Activated T-helper 17 cell treated with anti-CD3 and anti-CD28 coated beads, Interleukin-2, amount 50 U/mL, for 72 hours (primary cell): ENCODE data around the gene NAA38. TPM values are rescaled to one million over a fixed set of nuclear protein-coding genes. Genes with fewer than 3 reads are reported as not detected.

Experiments used
- ATAC-seq: fragments of 150-1000 bp; cut with Tn5 transposase; replicated peaks from 2 replicates; pipeline ENCODE4 v1.10.0; 2021; ENCODE audit warnings: mild to moderate bottlenecking, moderate library complexity
- H3K27ac Mint-ChIP-seq: one replicate; pipeline ENCODE4 v1.8.0; 2022; ENCODE audit warnings: mixed read lengths
- H3K27me3 Mint-ChIP-seq: one replicate; pipeline ENCODE4 v1.8.0; 2022; ENCODE audit warnings: mixed read lengths
- H3K36me3 Mint-ChIP-seq: one replicate; pipeline ENCODE4 v1.8.0; 2022; ENCODE audit warnings: low read depth, mild to moderate bottlenecking, mixed read lengths
- H3K4me1 Mint-ChIP-seq: one replicate; pipeline ENCODE4 v1.8.0; 2022; ENCODE audit warnings: mixed read lengths
- H3K4me3 Mint-ChIP-seq: one replicate; pipeline ENCODE4 v1.8.0; 2022; ENCODE audit warnings: mild to moderate bottlenecking, mixed read lengths
- H3K9me3 Mint-ChIP-seq: one replicate; pipeline ENCODE4 v1.8.0; 2022; ENCODE audit warnings: mixed read lengths
- total RNA-seq, 2 donors: library from RNA; stranded (reverse); gene quantifications; one replicate each; pipeline ENCODE4 v1.2.3, GENCODE V29; 2022

The NAA38 gene
- 100 to 1,000 TPM in 1 of 2 donors, 10 to 100 TPM in 1; 61.3 to 111 TPM for total RNA-seq

- H3K27me3 Mint-ChIP-seq, result no peaks in the 10 kb centered on the region
- ATAC-seq, result peak; percentile 91
- H3K36me3 Mint-ChIP-seq, result peaks cover 11% of the 10 kb centered on the region
Observed at GRCh38 chr17:7856811-7857712, at the start of gene NAA38. Gene NAA38 (minus strand): TSS chr17:7857559. CDS start chr17:7857463, 96 bp downstream.

DNA sequence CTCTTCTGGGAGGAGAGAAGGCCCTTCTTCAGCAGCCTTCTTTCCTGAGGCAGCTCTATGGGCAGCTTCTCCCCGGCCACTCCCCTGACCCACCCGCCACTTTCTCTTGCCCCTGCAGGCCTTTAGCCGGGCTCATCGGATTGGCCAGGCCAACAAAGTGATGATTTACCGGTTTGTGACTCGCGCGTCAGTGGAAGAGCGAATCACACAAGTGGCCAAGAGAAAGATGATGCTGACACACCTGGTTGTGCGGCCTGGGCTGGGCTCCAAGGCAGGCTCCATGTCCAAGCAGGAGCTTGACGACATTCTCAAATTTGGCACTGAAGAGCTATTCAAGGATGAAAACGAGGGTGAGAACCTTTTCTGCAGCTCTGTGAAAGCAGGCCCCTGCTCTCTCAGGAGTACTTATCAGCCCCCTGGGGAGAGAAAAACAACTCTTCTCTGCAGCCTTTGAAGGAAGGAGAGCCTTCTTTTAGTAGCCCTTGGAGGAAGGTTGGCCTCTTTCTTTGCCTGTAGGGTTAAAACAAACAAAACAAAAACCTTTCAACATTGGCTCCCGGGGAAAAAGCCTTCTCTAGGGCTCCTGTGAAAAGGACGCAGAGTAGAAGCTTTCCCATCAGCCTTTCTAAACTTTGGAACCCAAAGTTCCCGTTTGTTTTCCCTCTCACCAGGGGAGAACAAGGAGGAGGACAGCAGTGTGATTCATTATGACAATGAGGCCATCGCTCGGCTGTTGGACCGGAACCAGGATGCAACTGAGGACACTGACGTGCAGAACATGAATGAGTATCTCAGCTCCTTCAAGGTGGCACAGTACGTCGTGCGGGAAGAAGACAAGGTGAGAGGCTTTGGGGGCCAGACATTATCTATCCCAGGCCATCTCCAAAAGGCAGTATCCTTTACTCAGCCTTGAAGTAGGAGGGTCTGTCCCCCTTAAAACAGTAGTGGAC lies 46.1 kb upstream of the NAA38 start:
- Mint-ChIP-seq H3K27me3 (no peaks in the 10 kb centered on the region), H3K27ac (peak overlapping the region; percentile 68), H3K9me3 (no peaks in the 10 kb centered on the region), H3K4me3 (no peak overlapping the region), H3K4me1 (peaks cover 4% of the 10 kb centered on the region), H3K36me3 (no peaks in the 10 kb centered on the region)
- ATAC-seq, result no peak

More at GRCh38 chr17:7856811-7857712, at the start of gene NAA38:
- no peak within 1 kb of the TSS for H3K4me3 Mint-ChIP-seq
- H3K4me1 Mint-ChIP-seq, result peaks cover 18% of the 10 kb centered on the region
- no peaks in the 10 kb centered on the region for H3K9me3 Mint-ChIP-seq
- H3K27ac Mint-ChIP-seq, result no peak within 1 kb of the TSS

- ATAC-seq, result peak; percentile 96
- no peaks in the 10 kb centered on the region for H3K27me3 Mint-ChIP-seq
- H3K9me3 Mint-ChIP-seq, result no peaks in the 10 kb centered on the region
- peaks cover 22% of the 10 kb centered on the region for H3K4me1 Mint-ChIP-seq
- H3K36me3 Mint-ChIP-seq, result no peaks in the 10 kb centered on the region
- H3K4me3 Mint-ChIP-seq, result peak overlapping the region; percentile 50
- peak overlapping the region; percentile 83 for H3K27ac Mint-ChIP-seq
Observed at GRCh38 chr17:7897773-7898172, 40.4 kb upstream of the NAA38 start.

DNA sequence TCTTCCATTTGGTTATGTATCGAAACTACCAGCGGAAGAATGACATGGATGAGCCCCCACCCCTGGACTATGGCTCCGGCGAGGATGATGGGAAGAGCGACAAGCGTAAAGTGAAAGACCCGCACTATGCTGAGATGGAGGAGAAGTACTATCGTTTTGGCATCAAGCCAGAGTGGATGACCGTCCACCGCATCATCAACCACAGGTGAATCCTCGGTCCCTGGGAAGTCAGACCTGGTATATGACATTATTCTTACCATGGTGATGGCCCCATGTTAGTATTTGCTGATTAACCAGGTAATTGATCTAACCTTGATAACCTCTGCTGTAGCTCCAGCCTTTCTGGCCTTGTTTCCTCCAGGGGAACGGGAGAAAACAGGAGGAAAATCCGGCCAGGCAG lies 39.7 kb upstream of the NAA38 start:
- H3K27ac Mint-ChIP-seq, result peak overlapping the region; percentile 83
- peak; percentile 50 for ATAC-seq
- no peaks in the 10 kb centered on the region for H3K36me3 Mint-ChIP-seq
- peak overlapping the region; percentile 50 for H3K4me3 Mint-ChIP-seq
- H3K9me3 Mint-ChIP-seq, result no peaks in the 10 kb centered on the region
- no peaks in the 10 kb centered on the region for H3K27me3 Mint-ChIP-seq
- H3K4me1 Mint-ChIP-seq, result peaks cover 22% of the 10 kb centered on the region

DNA sequence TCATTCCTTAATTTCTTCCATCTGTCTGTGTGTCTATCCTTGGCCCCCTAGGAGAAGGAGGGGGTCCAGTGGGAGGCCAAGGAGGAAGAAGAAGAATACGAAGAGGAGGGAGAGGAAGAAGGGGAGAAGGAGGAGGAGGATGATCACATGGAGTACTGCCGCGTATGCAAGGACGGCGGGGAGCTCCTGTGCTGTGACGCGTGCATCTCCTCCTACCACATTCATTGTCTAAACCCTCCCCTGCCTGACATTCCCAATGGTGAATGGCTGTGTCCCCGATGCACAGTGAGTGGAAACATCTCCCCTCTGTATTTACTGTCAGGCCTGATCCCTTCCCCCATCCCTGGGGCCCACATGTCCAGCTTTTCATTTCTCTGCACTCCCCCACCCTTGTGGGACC lies 37.5 kb upstream of the NAA38 start:
- Mint-ChIP-seq H3K27me3 (no peaks in the 10 kb centered on the region), H3K4me1 (peaks cover 27% of the 10 kb centered on the region), H3K4me3 (no peak overlapping the region), H3K27ac (peak overlapping the region; percentile 39), H3K36me3 (no peaks in the 10 kb centered on the region), H3K9me3 (no peaks in the 10 kb centered on the region)
- no peak for ATAC-seq

DNA sequence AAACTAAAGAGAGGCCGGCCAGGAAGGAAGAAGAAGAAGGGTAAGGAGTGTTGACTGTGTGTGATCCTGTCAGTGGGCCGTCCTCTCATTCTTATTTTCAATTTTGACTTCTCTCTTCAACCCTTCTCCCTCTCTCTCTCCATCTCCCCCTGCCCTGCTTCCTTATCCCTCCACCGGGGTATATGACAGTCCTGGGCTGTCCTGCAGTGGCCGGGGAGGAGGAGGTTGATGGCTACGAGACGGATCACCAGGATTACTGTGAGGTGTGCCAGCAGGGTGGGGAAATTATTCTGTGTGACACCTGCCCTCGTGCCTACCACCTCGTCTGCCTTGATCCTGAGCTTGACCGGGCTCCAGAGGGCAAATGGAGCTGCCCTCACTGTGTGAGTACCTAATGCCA lies 36.9 kb upstream of the NAA38 start:
- Mint-ChIP-seq H3K36me3 (no peaks in the 10 kb centered on the region), H3K27me3 (no peaks in the 10 kb centered on the region), H3K4me1 (peaks cover 26% of the 10 kb centered on the region), H3K4me3 (no peak overlapping the region), H3K9me3 (no peaks in the 10 kb centered on the region), H3K27ac (peak overlapping the region; percentile 39)
- no peak for ATAC-seq

GRCh38 chr17:7893187-7893880 lies 36.0 kb upstream of the NAA38 start:
- ATAC-seq, result no peak
- no peaks in the 10 kb centered on the region for H3K36me3 Mint-ChIP-seq
- no peak overlapping the region for H3K4me3 Mint-ChIP-seq
- H3K27ac Mint-ChIP-seq, result no peak overlapping the region
- H3K4me1 Mint-ChIP-seq, result peaks cover 26% of the 10 kb centered on the region
- H3K9me3 Mint-ChIP-seq, result no peaks in the 10 kb centered on the region
- no peaks in the 10 kb centered on the region for H3K27me3 Mint-ChIP-seq

GRCh38 chr17:7889166-7889955 lies 32.0 kb upstream of the NAA38 start:
- Mint-ChIP-seq H3K4me1 (peaks cover 10% of the 10 kb centered on the region), H3K36me3 (peaks cover 11% of the 10 kb centered on the region), H3K4me3 (no peak overlapping the region), H3K27ac (no peak overlapping the region), H3K27me3 (no peaks in the 10 kb centered on the region), H3K9me3 (no peaks in the 10 kb centered on the region)
- peak; percentile 5 for ATAC-seq

- Mint-ChIP-seq H3K36me3 (peaks cover 11% of the 10 kb centered on the region), H3K4me1 (peaks cover 10% of the 10 kb centered on the region), H3K4me3 (no peak within 1 kb of the TSS), H3K27me3 (no peaks in the 10 kb centered on the region), H3K27ac (no peak within 1 kb of the TSS), H3K9me3 (no peaks in the 10 kb centered on the region)
- peak; percentile 53 for ATAC-seq
Observed at GRCh38 chr17:7888184-7888920, 31.0 kb upstream of the NAA38 start, which contains the start of gene CHD3. Gene CHD3 (plus strand): TSS chr17:7888789. CDS start chr17:7889001, 212 bp downstream.

GRCh38 chr17:7887482-7888183 lies 30.3 kb upstream of the NAA38 start:
- no peaks in the 10 kb centered on the region for H3K9me3 Mint-ChIP-seq
- peak; percentile 79 for ATAC-seq
- H3K4me3 Mint-ChIP-seq, result no peak overlapping the region
- H3K27ac Mint-ChIP-seq, result no peak overlapping the region
- no peaks in the 10 kb centered on the region for H3K27me3 Mint-ChIP-seq
- H3K36me3 Mint-ChIP-seq, result peaks cover 11% of the 10 kb centered on the region
- peaks cover 10% of the 10 kb centered on the region for H3K4me1 Mint-ChIP-seq

DNA sequence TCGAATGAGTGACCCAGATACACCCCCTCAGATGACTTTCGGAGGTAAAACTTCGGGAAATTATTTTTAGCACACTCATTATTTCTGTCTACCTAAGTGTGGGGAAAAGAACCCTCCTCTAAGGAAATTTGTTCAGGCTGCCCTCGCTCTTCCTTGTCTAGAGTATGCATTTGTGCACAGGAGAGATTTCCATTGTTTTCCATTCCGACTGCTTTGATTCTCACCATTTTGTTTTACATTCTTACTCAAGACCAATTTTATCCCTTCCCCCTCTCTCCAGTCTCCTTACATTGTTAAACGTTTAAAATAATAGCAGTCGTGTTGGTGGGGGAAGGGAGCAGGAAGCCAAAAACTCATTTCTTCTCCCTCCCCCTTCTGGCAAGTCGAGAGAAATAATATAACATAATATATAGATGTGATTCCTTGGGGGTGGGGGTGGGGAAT lies 29.7 kb upstream of the NAA38 start:
- no peak overlapping the region for H3K4me3 Mint-ChIP-seq
- H3K36me3 Mint-ChIP-seq, result peaks cover 11% of the 10 kb centered on the region
- ATAC-seq, result no peak
- no peaks in the 10 kb centered on the region for H3K27me3 Mint-ChIP-seq
- no peaks in the 10 kb centered on the region for H3K9me3 Mint-ChIP-seq
- peaks cover 10% of the 10 kb centered on the region for H3K4me1 Mint-ChIP-seq
- H3K27ac Mint-ChIP-seq, result no peak overlapping the region

DNA sequence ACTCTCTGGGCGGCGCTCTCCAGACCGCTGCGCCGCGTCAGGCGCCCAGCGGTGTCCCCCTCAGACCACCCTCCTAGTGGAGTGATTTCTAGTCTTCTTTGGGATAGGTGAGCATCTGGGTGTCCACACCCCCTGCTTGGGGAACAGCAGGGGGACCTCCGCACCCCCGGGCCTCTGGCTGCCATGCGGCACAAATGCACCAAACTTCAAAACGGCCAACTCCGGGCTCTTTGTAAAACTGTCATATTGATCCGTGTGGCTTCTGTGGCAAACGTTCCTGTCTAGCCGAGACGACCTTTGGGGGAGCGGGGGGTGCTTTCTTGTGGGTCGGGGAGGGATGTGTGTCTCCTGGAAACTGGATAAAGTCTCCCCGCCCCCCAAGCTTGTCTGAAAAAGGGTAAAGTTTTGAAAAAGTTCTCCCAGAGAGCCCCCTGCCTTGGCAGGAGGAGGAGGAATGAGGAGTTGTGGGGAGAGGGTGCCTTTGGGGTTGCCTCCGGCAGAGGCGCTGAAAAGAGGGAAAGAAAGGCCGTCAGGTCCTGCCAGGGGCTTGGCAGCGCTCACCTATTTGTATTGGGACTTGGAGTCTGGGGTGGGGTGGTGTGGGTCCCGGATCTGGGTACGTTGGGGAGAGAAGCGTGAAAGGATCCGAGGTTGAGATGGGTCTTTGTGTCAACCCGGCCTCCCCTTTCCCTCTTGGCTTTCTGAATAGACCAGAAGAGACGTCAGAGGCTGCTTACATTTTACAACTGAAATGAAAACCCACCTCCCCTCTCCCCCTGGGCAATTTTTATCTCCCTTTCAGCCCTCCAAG lies 29.1 kb upstream of the NAA38 start:
- H3K9me3 Mint-ChIP-seq, result no peaks in the 10 kb centered on the region
- H3K36me3 Mint-ChIP-seq, result peaks cover 11% of the 10 kb centered on the region
- peak; percentile 5 for ATAC-seq
- H3K27ac Mint-ChIP-seq, result no peak overlapping the region
- peaks cover 10% of the 10 kb centered on the region for H3K4me1 Mint-ChIP-seq
- H3K4me3 Mint-ChIP-seq, result no peak overlapping the region
- H3K27me3 Mint-ChIP-seq, result no peaks in the 10 kb centered on the region
